Thoracic aorta (tissue), 2 donors: Measurements from ENCODE around the gene CHST8. TPM values are rescaled to one million over a fixed set of nuclear protein-coding genes. Genes with fewer than 3 reads are reported as not detected.
"Not testable (repeated sequence)": the region's sequence is repeated elsewhere in the genome, so short reads cannot be mapped to it uniquely, and the experiment has no call there.

Source experiments
- ATAC-seq: fragments of 150-250 bp; one replicate; pipeline ENCODE4 v1.8.0; 2017; ENCODE audit warnings: low read depth; ENCODE audit not compliant: insufficient number of reproducible peaks, low FRiP score
- DNase-seq: peaks from one replicate; pipeline ENCODE4 v3.0.0-alpha.2; 2020; ENCODE audit warnings: low spot score
- H3K27ac ChIP-seq, 2 donors: fragments of 200-600 bp; sonication (generic); 1 replicate in 1 of 2; 2 replicates in 1 of 2; pipeline ENCODE4 v1.5.1; 2016; ENCODE audit warnings: mild to moderate bottlenecking in 2 of 2, moderate library complexity in 2 of 2
- H3K27me3 ChIP-seq: fragments of 200-600 bp; sonication (generic); replicated peaks from 2 replicates; pipeline ENCODE4 v1.6.0; 2016; ENCODE audit warnings: mild to moderate bottlenecking; ENCODE audit not compliant: insufficient read depth
- H3K36me3 ChIP-seq: fragments of 200-600 bp; sonication (generic); one replicate; pipeline ENCODE4 v1.5.1; 2016
- H3K4me1 ChIP-seq, 2 donors: fragments of 200-600 bp; sonication (generic); 1 replicate in 1 of 2; 2 replicates in 1 of 2; pipeline versions ENCODE4 v1.5.1 to v1.6.0; 2016; ENCODE audit warnings: low read depth in 2 of 2, mild to moderate bottlenecking in 1 of 2; ENCODE audit not compliant: control insufficient read depth in 1 of 2
- H3K4me3 ChIP-seq: fragments of 200-600 bp; sonication (generic); 2 replicates; pipeline ENCODE4 v1.5.1; 2016; ENCODE audit warnings: mild to moderate bottlenecking
- H3K9me3 ChIP-seq: fragments of 200-600 bp; sonication (generic); 2 replicates; pipeline ENCODE4 v1.5.1; 2016
- total RNA-seq, 2 donors: library from RNA; depleted of rRNA; stranded (reverse); fragments of >200 nt; gene quantifications; one replicate each; pipeline versions ENCODE4 v1.1.0 to v1.2.3, GENCODE V29; 2016
- TF ChIP-seq, protein P1 (sequence below): fragments of 200-600 bp; sonication (generic); IDR thresholded peaks from one replicate; pipeline ENCODE4 v1.5.1; 2019; ENCODE audit warnings: antibody characterized with exemption

The CHST8 gene
- total RNA-seq, 2 donors from 2014 or later = 0.28 TPM; not detected in 1

GRCh38 chr19:33690378-33691029, 68.8 kb downstream of the CHST8 start:
- H3K27me3 ChIP-seq = no peaks in the 10 kb centered on the region
- DNase-seq = no peak

DNA sequence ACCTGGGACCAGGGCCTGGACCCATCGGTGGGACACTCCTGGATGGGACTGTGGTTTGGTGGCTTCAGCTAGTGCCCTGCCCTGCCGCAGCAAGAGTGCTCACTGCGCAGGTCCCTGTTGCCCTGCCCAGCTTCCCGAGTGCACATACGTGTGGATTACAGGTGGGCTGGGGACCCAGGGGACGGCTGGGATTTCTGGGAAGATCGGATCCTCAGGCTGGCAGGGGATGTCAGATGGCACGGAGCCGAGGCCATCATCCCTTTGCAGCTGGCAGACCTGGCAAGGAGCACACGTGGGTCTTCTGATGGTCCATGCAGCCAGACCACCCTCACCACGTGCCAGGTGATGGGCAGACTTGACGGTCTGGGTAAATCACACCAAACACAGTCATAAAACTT, 69.3 kb downstream of the CHST8 start:
- Histone ChIP-seq H3K27ac (no peak overlapping the region), H3K27me3 (no peaks in the 10 kb centered on the region), H3K4me3 (no peak overlapping the region), H3K4me1 (no peaks in the 10 kb centered on the region), H3K9me3 (no peaks in the 10 kb centered on the region), H3K36me3 (no peaks in the 10 kb centered on the region)
- TF ChIP-seq, protein P1, sequence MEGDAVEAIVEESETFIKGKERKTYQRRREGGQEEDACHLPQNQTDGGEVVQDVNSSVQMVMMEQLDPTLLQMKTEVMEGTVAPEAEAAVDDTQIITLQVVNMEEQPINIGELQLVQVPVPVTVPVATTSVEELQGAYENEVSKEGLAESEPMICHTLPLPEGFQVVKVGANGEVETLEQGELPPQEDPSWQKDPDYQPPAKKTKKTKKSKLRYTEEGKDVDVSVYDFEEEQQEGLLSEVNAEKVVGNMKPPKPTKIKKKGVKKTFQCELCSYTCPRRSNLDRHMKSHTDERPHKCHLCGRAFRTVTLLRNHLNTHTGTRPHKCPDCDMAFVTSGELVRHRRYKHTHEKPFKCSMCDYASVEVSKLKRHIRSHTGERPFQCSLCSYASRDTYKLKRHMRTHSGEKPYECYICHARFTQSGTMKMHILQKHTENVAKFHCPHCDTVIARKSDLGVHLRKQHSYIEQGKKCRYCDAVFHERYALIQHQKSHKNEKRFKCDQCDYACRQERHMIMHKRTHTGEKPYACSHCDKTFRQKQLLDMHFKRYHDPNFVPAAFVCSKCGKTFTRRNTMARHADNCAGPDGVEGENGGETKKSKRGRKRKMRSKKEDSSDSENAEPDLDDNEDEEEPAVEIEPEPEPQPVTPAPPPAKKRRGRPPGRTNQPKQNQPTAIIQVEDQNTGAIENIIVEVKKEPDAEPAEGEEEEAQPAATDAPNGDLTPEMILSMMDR = no peak
- DNase-seq = no peak
- no peak for ATAC-seq

More at GRCh38 chr19:33690378-33691029, 68.8 kb downstream of the CHST8 start:
- Histone ChIP-seq H3K9me3 (no peaks in the 10 kb centered on the region), H3K36me3 (no peaks in the 10 kb centered on the region), H3K4me1 (no peaks in the 10 kb centered on the region), H3K27ac (no peak overlapping the region), H3K4me3 (no peak overlapping the region)
- no peak for ATAC-seq
- TF ChIP-seq, protein P1 = no peak

GRCh38 chr19:33691736-33692135, 70.0 kb downstream of the CHST8 start:
- H3K36me3 ChIP-seq = no peaks in the 10 kb centered on the region
- no peaks in the 10 kb centered on the region for H3K4me1 ChIP-seq
- H3K27me3 ChIP-seq = no peaks in the 10 kb centered on the region
- TF ChIP-seq, protein P1 = no peak
- H3K4me3 ChIP-seq = no peak overlapping the region
- no peaks in the 10 kb centered on the region for H3K9me3 ChIP-seq
- ATAC-seq (no peak), DNase-seq (no peak)
- H3K27ac ChIP-seq = no peak overlapping the region

DNA sequence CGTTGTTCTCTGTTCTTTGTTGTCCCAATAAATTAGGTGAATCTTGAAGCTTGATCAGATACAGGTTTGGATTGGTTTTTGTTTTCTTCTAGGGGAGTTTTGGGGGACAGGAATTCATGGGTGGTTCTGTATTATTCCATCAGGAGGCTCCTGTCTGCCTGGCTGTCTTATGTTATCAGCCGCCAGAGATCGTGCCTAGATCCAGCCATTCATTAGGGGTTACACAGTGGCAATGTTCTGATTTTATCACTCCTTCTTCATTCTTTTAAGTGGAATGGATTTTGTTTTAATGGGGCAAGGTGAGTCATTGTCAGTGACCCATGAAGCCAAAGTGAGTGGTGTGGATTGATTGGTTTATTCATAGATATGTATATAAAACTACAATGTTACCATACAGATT, 71.9 kb downstream of the CHST8 start:
- ATAC-seq = no peak
- no peak overlapping the region for H3K27ac ChIP-seq
- no peaks in the 10 kb centered on the region for H3K36me3 ChIP-seq
- H3K4me3 ChIP-seq = no peak overlapping the region
- H3K27me3 ChIP-seq = no peaks in the 10 kb centered on the region
- no peaks in the 10 kb centered on the region for H3K4me1 ChIP-seq
- TF ChIP-seq, protein P1 = no peak
- no peak for DNase-seq
- H3K9me3 ChIP-seq = no peaks in the 10 kb centered on the region

DNA sequence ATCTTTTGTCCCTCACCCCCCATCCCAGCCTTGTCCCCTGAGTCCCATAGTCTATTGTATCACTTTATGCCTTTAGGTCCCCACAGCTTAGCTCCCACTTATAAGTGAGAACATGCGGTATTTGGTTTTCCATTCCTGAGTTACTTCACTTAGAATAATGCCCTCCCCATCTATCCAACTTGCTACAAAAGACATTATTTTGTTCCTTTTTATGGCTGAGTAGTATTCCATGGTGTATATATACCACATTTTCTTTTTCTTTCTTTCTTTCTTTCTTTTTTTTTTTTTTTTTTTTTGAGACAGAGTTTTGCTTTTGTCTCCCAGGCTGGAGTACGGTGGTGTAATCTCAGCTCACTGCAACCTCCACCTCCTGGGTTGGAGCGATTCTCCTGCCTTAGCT, 73.8 kb downstream of the CHST8 start:
- ATAC-seq = not testable (repeated sequence)

GRCh38 chr19:33697766-33698165, 76.0 kb downstream of the CHST8 start:
- Histone ChIP-seq H3K9me3 (no peaks in the 10 kb centered on the region), H3K27ac (no peak overlapping the region), H3K4me3 (no peak overlapping the region), H3K4me1 (no peaks in the 10 kb centered on the region), H3K27me3 (no peaks in the 10 kb centered on the region), H3K36me3 (no peaks in the 10 kb centered on the region)
- TF ChIP-seq, protein P1 = no peak
- DNase-seq (no peak), ATAC-seq (no peak)

More for the DNA sequence above, 73.8 kb downstream of the CHST8 start:
- H3K9me3 ChIP-seq, H3K27ac ChIP-seq, DNase-seq, H3K27me3 ChIP-seq, H3K36me3 ChIP-seq, H3K4me1 ChIP-seq, H3K4me3 ChIP-seq: not testable (repeated sequence)
